GM19468 (cell line): ENCODE data around the gene VSTM4.

Experiments used
- ATAC-seq: cut with Tn5 transposase; IDR thresholded peaks from one replicate; pipeline ENCODE4 v1.9.1; 2021; ENCODE audit warnings: mild to moderate bottlenecking, moderate library complexity, moderate number of reproducible peaks; ENCODE audit not compliant: unreplicated experiment; ENCODE audit errors: extremely low read depth

VSTM4 gene

DNA sequence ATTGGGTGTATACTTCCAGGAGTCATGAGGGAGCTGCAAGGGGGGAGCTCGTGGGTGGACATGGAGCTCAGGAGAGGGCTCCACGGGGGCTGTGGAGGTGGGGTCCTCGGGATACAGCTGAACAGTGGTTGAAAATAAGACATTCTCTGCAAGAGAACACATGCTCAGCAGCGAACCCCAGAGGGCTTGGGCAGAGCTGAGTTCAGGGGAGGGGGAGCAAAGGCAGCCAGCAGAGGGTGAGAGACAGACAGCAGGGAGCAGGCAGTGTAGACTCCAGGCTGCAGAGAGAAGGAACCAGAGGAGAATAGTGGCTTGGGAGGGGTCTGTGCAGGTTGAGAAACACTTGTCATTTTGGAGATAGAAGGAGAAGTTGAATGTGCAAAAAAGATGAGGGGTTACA is 102.7 kb downstream of the VSTM4 start:
- no peak for ATAC-seq

DNA sequence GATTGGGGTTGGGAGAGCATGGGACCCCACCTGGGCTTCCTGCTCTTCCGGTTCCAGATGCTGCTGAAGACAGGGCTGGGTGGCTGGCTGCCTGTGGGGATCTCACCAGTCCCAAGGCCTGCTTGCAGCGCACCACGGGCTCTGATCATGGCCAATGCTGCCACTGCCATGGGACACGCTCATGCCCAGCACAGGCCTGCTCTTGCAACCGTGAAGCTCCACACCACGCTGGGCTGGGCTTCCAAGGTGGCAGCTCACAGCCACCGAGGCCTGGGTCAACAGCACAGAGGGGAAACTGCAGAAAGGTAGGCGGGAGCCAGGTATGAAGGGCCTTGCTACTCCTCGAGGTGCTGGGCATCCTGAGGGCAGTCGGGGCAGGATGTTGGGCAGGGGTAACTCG is 103.6 kb downstream of the VSTM4 start:
- ATAC-seq: no peak

DNA sequence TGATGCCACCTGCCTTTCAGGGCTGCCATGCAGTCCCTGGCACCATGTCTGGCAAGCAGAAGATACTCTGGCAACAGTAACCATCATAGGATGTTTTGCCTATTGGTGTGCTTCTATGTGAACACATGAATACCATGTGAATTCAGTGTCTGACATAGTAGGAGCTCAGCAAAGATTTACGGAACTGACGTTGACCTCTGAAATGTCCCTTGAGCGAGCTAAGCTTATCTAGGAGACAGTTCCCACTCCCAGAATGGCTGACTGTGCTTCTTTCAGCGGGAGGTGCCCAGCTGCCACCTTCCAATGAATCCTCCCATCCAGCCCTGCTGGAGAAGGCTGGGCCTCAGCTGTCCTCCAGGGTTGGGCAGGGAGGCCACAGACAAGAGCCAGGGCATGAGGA is 104.5 kb downstream of the VSTM4 start:
- no peak for ATAC-seq

DNA sequence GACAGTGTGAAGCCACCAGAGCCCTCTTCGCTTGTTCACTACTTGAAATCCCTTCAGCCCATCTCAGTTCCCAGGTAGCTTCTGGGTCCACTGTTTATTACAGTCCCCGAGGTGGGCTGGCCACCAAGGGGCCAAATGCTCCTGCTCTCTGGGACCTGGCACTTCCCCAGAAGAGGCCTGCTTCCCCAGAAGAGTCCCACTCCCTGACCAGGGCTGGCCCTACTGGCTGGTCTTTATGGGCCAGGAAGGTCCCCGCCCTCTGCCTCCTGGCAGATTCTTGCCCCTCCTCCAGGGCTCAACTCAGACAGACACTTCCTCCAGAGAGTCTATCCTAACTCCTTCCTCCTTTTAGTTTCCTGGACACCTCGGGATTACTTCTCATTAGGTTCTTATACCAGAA is 105.0 kb downstream of the VSTM4 start:
- ATAC-seq: no peak

DNA sequence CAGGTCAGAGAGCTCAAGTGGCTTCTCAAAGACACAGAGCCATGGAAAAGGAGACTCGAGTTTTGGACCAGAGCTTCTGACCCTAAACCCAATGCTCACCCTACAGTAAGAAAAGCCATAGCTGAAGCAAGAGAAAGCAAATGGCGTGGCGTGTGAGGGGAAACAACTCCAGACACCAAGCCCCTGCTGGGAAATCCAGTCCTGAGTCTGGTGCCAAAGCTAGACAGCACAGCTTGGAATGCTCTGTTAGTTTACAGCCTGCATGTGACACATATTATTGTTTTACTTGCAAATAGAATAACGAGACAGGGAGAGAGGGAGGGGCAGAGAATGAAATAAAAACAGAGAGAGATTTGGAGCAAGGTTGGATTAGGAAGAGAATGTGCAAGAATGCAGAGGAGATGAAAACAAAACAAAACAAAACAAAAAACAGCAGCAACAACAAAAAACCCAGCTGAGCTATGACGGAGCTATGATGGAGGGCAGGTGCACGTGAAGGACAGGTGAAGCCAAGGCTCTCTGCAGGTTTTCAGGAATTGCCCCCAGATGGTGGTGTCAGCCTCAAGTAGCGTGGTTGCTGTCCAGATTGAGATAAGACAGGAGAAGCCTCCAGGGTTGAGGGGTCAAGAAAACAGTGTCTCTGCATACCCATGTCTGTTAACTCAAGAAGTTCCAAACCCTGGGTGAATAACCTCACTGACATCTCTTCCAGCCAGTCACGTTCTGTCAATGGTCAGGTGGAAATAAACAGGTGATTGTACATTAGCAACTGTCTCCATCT is 105.9 kb downstream of the VSTM4 start:
- ATAC-seq: no peak

DNA sequence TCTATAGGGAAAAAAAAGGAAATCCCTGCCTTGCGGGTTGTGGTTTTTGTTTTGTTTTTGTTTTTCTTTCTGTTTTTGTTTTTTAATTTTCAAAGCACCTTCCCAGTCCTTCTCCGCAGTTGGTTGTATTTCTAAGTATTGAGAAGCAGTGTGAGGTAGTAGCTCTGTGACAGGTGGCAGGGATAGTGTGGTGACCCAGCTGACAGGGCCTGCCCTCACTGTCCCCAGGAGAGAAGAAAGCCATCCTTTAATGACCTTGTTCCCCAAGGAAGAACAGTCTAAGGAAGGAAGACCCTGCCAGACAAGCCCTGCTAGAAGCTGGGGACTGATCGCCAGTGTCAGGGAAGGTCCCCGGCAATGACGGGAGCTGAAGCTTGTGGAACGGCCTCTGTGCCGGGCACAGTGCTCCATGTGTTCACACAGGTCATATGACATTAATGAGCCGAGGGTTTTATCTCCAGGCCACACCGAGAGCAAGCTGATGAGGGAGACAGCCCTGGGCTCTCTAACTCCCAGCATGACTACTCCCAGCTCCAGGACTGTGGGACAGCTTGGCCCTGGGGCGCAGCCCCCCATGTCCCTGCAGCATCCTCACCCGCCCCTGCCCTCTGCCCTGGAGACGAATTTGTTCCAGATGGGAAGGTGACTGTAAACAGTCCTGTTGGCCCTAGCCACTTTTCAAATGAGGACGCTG is 106.7 kb downstream of the VSTM4 start:
- ATAC-seq: no peak

DNA sequence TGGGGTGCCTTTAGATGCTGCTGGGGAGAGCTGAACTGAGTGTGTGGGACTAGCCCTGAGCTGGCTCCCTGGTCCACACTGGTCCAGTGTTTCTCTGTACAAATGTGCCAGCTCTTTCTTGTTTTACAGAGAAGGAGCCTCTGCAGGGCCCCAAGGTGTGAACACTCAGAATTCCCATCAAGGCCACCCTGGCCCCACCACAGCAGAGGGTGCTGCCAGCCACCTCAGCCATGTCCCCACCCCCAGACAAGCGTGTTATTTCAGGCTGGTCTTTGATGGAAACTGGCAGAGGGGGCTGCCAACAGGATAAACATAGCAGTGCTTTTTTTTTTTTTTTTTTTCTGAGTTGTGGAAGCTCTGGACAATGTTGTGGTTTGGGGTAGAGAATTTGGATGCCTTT is 107.2 kb downstream of the VSTM4 start:
- ATAC-seq: no peak

DNA sequence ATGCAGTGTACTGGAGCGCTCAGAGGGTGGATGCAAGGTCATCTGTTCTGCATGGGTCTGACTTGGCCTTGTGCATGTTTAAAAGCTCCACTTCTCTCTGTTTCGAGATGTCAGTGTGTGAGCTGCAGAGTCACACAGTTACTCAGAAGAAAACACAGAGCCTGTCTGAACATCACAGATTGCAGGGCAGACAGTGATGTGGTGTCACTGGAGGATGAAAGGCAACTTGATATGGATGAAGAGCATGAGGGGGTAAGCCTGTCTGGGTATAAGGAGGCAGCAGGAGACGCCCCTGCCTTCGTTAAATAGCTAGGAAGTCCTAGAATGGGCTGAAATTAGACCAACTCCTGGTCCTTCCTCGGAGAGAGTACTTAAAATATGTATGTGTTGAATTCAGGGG is 108.2 kb downstream of the VSTM4 start:
- ATAC-seq: no peak

DNA sequence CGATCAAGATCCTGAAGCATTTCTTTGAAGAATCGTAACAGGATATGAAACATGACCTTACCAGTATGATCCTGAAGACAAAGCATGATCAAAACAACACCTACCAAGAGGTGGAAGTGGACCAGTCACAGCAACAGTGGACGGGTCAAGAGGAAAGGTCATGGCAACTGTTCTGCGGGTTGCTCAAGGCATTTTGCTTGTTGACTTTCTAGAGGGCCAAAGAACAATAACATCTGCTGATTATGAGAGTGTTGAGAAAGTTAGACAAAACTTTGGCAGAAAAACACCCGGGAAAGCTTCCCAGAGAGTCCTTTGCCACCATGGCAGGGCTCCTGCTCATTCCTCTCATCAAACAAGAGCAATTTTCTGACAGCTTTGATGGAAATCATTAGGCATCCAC is 110.1 kb downstream of the VSTM4 start:
- ATAC-seq: no peak

DNA sequence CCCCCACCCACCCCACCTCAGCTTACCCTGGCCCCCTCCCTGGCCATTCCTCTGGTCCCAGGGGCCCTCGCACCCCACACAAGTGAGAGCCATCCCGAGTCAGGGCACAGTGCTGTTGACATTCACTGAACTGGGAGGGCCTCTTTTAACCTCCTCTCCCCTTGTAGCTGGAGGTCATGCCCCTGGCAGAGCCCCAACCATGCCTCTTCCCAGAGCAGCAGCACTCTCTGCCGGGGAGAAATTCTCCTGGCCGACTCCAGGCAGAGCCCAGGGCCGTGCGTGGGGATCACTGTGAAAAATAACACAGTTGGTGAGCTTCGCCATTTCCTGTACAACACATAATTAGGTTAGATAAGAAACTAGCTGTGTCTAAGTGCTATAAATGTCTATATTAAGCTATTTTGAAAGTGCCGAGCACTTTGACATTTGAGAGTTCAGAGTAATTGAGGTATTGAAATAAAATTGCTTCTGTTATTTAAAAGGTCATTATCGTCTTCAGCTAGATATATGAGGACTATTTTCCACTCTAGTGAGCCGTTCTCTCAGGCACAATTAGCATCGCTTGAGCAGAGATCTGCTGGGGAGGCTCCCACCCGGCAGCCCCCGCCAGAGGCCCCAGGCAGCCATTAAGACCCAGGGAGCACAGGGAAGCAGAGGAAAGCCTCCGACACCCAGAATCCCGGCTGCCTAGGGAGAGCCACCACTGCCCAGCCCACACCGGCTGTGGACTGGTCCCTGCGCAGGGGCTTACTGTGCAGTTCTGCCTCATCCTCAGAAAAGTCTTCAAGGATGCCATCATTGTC is 113.3 kb downstream of the VSTM4 start:
- ATAC-seq: no peak

DNA sequence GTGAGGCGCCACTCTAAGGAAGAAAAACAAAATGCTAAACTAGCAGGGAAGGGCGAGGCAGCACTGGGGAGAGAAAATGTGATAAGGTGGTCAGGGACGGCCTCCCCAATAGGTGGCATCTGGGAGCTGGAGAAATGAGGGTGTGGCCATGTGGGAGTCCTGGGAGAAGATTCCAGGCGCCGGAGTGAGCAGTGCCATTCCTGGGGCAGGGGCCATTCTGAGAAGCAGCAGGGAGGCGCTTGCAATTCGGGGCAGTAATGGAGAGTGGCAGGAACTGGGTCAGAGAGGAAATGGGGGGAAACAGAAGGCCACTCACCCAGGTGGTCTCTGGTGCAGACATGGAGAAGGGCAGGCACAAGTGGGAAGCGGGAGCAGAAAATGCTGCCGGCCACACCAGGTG is 113.9 kb downstream of the VSTM4 start:
- ATAC-seq: no peak

DNA sequence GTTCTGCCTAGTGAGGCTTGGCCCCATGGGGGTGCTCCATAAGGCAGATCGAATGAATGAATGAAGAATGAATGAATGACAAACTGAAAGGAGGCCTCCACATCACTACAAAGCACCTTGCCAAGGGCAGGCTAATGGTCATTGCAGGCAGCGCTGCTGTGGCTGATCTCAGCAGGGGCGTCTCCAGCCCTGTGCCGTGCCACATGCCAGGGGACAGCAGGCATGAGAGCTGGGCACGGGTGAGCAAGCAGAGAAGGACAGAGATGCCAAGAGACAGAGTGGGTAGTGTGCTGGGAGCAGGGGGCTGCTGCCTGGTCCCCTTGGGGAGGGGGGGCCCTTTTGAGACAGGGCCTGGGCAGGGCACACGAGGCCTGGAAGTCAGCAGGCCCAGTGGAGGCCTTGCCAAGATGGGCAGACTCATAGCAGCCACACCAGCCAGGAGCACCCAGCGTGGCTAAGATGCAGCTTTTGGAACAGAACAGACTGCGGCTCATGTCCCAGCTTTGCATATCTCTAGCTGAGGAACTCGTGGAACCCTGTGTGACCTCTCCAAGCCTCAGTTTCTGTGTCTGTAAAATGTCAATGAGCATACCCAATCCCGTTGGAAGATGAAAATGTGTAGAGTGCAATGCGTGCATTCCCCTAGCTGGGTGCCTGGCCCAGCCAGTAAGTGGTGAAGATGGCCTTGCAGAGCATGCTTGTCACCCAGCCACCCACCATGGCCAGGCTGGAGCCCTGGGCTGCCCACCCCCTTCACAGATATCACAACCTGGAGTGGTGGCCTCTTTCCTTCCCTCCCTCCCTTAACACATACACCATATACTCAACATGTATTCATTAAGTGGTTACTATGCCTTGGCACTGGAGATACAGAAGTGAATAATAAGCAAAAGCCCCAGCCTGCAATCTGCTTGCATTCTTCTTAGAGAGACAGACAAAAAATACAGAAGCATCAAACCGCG is 114.6 kb downstream of the VSTM4 start:
- no peak for ATAC-seq

DNA sequence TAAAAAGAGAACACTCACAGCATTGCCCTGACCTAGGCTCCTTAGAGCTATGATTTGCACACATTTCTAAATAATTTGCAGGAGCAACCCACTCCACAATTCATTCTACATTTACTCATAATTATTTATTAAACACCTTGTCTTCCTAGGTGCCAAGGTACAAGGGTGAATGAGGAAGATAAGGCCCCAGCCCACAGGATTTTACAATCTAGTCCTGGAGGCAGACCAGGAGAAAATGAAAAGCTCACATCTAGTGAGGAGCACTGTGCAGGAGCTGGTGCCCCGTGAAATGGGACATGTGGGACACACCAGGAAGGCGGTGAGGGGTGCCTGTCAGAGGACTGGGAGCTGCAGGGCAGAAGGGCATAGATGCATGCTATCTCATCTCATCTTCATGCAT is 116.0 kb downstream of the VSTM4 start:
- no peak for ATAC-seq

DNA sequence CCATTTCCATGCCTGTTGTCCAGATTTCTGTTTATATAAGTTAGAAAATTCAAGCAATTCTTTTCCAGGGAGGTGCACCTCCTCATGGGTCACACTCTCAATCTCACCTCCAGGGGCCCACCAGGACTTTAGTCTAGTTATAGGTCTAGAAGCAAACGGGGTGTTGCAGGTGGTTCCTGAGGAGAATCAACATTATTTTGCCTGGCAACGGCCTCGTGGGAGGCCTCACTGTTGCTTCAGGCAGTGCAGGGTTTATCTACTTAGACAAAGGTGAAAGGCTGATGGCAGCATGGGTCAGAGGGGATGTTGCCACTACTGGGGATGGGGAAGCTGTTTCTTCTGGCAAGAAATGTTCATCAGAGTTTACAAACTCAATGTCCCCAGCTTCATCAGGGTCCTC is 119.0 kb downstream of the VSTM4 start:
- ATAC-seq: no peak

DNA sequence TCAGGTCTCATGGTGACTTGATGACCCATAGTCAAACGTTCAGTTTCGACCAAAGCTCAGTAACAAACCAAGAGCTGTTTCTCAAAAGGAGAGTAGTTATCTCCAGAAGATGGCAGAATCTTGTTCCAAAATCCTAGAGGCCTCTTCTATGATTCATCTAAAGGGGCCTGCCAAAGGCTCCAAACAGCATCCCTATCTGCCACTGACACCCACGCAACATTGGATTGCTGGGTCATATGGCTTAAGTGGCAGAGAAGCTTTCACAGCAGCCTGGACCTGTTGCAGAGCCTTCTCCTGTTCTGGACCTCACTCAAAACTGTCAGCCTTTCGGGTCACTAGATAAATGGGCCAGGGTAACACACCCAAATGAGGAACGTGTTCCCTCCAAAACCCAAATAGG is 121.7 kb downstream of the VSTM4 start:
- no peak for ATAC-seq

DNA sequence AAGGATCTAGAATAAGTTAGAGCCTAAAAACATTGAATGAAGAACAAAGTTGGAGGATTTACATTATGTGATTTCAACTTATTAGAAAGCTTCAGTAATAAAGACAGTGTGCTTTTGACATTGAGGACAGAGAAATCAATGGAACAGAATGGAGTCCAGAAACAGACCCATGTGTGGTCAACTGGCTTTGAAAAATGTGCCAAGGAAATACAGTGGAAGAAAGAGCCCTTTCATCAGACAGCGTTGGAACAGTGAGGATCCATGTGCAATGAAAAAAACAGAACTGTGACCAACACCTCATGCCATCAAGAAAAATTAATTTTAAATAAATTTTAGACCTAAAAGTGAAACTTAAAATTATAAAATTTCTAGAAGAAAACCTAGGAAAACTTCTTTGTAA is 125.1 kb downstream of the VSTM4 start:
- ATAC-seq: no peak

DNA sequence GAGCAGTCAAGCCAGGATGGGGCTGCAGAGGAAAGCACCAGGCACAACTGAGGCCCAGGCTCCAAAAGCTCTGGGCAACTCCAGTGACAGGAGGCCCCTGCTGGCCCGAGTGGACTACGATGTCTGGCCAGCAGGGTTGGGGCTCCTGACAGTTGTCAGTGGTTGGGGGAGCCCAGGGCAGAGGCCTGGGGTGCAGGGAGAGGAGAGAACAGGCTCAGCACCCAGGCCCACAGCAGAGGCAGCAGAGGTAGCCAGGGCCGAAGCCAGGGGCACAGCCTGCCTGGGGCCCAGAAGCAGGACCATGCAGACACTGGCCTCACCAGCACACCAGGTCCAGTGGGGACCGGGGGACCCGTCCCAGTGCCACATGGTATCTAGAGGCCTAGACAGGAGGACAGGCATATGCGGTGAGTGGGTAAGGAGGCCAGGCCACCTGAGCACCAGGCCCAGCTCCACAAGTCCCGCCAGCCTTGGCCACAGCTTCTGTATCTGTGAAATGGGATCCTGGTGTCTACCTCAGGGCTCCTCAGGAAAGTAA is 129.6 kb downstream of the VSTM4 start:
- no peak for ATAC-seq

DNA sequence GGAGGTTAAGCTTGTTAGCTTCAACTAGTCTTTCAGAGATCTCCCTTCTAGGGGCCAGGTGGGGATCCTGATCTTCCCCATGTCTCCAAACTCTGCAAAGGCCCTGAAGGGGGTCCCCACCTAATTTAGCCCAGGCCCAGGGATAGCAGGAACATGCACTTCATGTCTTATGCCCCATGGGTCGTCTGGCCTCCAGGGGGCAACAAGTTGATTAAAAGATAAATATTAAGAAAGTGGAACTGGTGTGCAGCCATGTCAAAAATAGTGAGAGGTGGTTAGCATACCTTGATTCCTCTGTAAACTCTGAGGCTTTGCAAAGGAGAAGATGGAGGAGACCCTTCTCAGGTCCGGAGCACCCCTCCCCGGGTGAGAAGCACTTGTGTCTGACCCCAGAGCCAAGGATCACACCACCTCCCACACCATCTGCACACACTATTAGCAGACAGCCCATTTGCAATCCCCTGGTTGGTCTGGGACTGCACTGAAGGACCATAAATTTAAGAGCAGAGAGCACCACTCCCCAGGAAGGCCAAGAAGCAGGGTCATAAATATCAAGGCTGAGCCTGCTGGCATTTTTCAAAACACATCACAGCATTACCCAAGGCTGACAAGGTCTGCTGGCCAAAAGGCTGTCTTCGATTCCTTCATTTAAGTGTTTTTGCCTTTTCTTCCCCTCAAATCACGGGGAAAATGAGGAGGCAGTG is 131.5 kb downstream of the VSTM4 start:
- no peak for ATAC-seq

DNA sequence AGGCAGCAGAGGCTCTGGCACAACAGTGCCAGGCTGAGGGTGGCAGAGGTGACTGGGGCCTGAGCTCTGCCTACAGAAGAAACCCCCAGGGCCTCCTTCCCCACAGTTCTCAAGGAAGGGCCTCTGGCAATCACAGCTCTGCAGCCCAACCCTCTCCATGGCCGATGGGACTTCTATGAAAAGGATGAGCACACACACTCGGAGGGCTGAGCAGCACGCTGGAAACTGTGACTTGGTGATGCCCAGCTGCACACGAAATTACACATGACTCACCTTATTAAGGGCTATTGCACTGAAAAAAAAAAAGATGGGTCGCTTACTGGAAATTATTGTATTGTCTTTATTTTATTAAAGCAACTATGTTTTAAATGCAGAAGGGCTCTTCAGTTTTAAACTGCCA is 132.7 kb downstream of the VSTM4 start:
- no peak for ATAC-seq
